HepG2 (cell line): Measurements from ENCODE around the gene KIF7. TPM values are rescaled to one million over a fixed set of nuclear protein-coding genes. Genes with fewer than 3 reads are reported as not detected.
A peak's percentile ranks its signal among the peaks of the same experiment; 100 is the strongest.

Experiments
- ARHGAP35 ChIP-seq: sonication (generic); formaldehyde crosslinking; IDR thresholded peaks from 2 replicates; pipeline ENCODE4 v1.9.0; 2022; ENCODE audit warnings: mild to moderate bottlenecking, inconsistent platforms, moderate library complexity, missing genetic modification reagents, borderline replicate concordance
- CENPBD1 ChIP-seq: sonication (generic); formaldehyde crosslinking; IDR thresholded peaks from 2 replicates; pipeline ENCODE4 v1.8.0; 2022; ENCODE audit warnings: missing genetic modification reagents, low read depth, mild to moderate bottlenecking, borderline replicate concordance
- IRF2 ChIP-seq: IDR thresholded peaks from 2 replicates; pipeline ENCODE4 v1.6.1; 2018; ENCODE audit warnings: missing genetic modification reagents, missing compliant biosample characterization
- MED13 ChIP-seq: sonication (generic); formaldehyde crosslinking; IDR thresholded peaks from 2 replicates; pipeline ENCODE4 v1.5.0; 2020; ENCODE audit warnings: missing genetic modification reagents
- MEIS2 ChIP-seq: sonication (generic); formaldehyde crosslinking; IDR thresholded peaks from 2 replicates; pipeline ENCODE4 v1.9.0; 2021; ENCODE audit warnings: mild to moderate bottlenecking, missing genetic modification reagents
- MXD4 ChIP-seq: IDR thresholded peaks from 2 replicates; pipeline ENCODE4 v1.6.1; 2016; ENCODE audit warnings: mild to moderate bottlenecking, missing biosample characterization, missing genetic modification reagents
- PLSCR1 ChIP-seq: sonication (generic); formaldehyde crosslinking; IDR thresholded peaks from 2 replicates; pipeline ENCODE4 v1.5.0; 2020; ENCODE audit warnings: missing genetic modification reagents, mild to moderate bottlenecking, borderline replicate concordance
- POLR2G ChIP-seq: fragments of 200-400 bp; formaldehyde crosslinking; IDR thresholded peaks from 2 replicates; pipeline ENCODE4 v1.6.1; 2018; ENCODE audit warnings: mild to moderate bottlenecking, low read depth, low read length, moderate library complexity
- RXRA ChIP-seq: sonication (generic); formaldehyde crosslinking; IDR thresholded peaks from 2 replicates; pipeline ENCODE4 v1.5.1; 2020; ENCODE audit warnings: missing genetic modification reagents
- SATB2 ChIP-seq: sonication (generic); formaldehyde crosslinking; IDR thresholded peaks from 2 replicates; pipeline ENCODE4 v1.5.0; 2020; ENCODE audit warnings: missing genetic modification reagents
- SMARCE1 ChIP-seq: fragments of 450-650 bp; IDR thresholded peaks from 2 replicates; pipeline ENCODE4 v1.6.1; 2017; ENCODE audit warnings: borderline replicate concordance
- SMYD3 ChIP-seq: sonication (generic); formaldehyde crosslinking; IDR thresholded peaks from 2 replicates; pipeline ENCODE4 v1.8.1; 2023; ENCODE audit warnings: mild to moderate bottlenecking, missing genetic modification reagents
- TARDBP ChIP-seq: sonication (generic); formaldehyde crosslinking; IDR thresholded peaks from 2 replicates; pipeline ENCODE4 v1.8.0; 2022; ENCODE audit warnings: mild to moderate bottlenecking, missing genetic modification reagents
- THRA ChIP-seq: sonication (generic); formaldehyde crosslinking; IDR thresholded peaks from 2 replicates; pipeline ENCODE4 v1.4.0; 2020; ENCODE audit warnings: missing genetic modification reagents, borderline replicate concordance
- ZGPAT ChIP-seq: IDR thresholded peaks from 2 replicates; pipeline ENCODE4 v1.6.1; 2016; ENCODE audit warnings: mild to moderate bottlenecking
- ZNF317 ChIP-seq: sonication (generic); formaldehyde crosslinking; IDR thresholded peaks from 2 replicates; pipeline ENCODE4 v1.5.0; 2020; ENCODE audit warnings: mild to moderate bottlenecking, missing genetic modification reagents
- ZNF580 ChIP-seq: IDR thresholded peaks from 2 replicates; pipeline ENCODE4 v1.6.1; 2016; ENCODE audit warnings: low read depth, borderline replicate concordance
- ZNF644 ChIP-seq: IDR thresholded peaks from 2 replicates; pipeline ENCODE4 v1.6.1; 2016; ENCODE audit warnings: low read depth
- ZNF878 ChIP-seq: sonication (generic); formaldehyde crosslinking; IDR thresholded peaks from 2 replicates; pipeline ENCODE4 v1.8.1; 2023; ENCODE audit warnings: mild to moderate bottlenecking, missing genetic modification reagents, moderate library complexity
- polyA plus RNA-seq, 8 experiments: library from polyadenylated mRNA; depleted of rRNA in 3 of 8; stranded (reverse) in 7 of 8; unstranded in 1 of 8; fragments of >200 nt; fragmentation: Illumina TruSeq in 4 of 8; extraction: Trizol in 4 of 8; gene quantifications; 2 replicates each; pipeline versions ENCODE4 v1.2.1 to v1.2.3, GENCODE V29; 2011 to 2016; ENCODE audit warnings: low read depth in 4 of 8, missing spikeins in 1 of 8, mixed read lengths in 1 of 8; ENCODE audit not compliant: insufficient read depth in 1 of 8
- total RNA-seq, 5 experiments: library from RNA; depleted of rRNA; stranded (reverse); fragments of >200 nt; fragmentation: Illumina TruSeq; extraction: Trizol; gene quantifications; 2 replicates each; pipeline ENCODE4 v1.2.3, GENCODE V29; 2016; ENCODE audit warnings: low read depth in 1 of 5
- TF ChIP-seq, protein P1 (sequence below): sonication (generic); formaldehyde crosslinking; IDR thresholded peaks from 2 replicates; pipeline ENCODE4 v1.4.0; 2020; ENCODE audit warnings: missing genetic modification reagents
- TF ChIP-seq, protein P2 (sequence below): IDR thresholded peaks from 2 replicates; pipeline ENCODE4 v1.6.1; 2016

Gene KIF7
- total and polyA plus RNA-seq, 2 of the 13 experiments (the other 11 are each of a cell fraction or from before 2014, with no cell fraction given), result 1.5 to 6.2 TPM

DNA sequence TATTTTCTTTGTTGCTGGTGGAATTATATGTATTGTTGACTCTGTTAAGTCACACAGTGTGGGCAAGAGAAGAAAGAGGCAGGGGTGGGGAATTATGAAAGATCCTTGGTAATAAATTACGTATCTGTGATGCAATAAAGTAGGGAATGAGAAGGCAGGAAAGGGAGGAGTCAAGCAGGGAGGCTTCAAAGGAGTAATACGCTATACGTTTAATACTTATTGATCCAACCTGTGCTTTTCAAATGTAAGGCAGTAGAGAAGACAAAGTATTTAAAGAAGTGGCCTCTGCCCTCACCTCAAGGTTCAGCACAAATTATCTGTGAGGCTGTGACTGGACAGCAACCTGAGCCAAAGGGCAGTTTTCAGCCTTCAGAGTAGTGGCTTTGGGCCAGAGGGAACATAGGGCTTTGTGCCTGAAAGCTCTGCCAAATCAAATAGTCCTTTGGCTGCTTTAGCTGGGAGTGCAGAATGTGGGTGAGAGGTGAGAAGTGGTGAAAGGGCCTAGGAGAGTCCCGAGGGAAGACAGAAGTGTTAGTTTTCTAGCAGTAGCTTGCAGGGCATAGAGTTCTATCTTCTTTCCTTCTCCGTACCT, 25.1 kb upstream of the KIF7 start (continued):
- TF ChIP-seq, protein P1, sequence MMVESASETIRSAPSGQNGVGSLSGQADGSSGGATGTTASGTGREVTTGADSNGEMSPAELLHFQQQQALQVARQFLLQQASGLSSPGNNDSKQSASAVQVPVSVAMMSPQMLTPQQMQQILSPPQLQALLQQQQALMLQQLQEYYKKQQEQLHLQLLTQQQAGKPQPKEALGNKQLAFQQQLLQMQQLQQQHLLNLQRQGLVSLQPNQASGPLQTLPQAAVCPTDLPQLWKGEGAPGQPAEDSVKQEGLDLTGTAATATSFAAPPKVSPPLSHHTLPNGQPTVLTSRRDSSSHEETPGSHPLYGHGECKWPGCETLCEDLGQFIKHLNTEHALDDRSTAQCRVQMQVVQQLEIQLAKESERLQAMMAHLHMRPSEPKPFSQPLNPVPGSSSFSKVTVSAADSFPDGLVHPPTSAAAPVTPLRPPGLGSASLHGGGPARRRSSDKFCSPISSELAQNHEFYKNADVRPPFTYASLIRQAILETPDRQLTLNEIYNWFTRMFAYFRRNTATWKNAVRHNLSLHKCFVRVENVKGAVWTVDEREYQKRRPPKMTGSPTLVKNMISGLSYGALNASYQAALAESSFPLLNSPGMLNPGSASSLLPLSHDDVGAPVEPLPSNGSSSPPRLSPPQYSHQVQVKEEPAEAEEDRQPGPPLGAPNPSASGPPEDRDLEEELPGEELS (CRISPR knock-in tag), result no peak; the same call in 1 of the 2 replicates
- no peak for TF ChIP-seq MEIS2 (CRISPR knock-in tag)
- TF ChIP-seq SMYD3 (CRISPR knock-in tag), result no peak
- TF ChIP-seq CENPBD1 (CRISPR knock-in tag), result no peak
- TF ChIP-seq MED13 (CRISPR knock-in tag), result no peak
- peak; percentile 95 for TF ChIP-seq RXRA (CRISPR knock-in tag)
- TF ChIP-seq ZNF317, result no peak
- TF ChIP-seq ZGPAT (CRISPR knock-in tag), result peak; percentile 44; the same call in 1 of the 2 replicates
- peak; percentile 44; the same call in 1 of the 2 replicates for TF ChIP-seq TARDBP (CRISPR knock-in tag)
- TF ChIP-seq POLR2G, result no peak
- TF ChIP-seq IRF2 (CRISPR knock-in tag), result no peak
- TF ChIP-seq SATB2 (CRISPR knock-in tag), result no peak
- no peak for TF ChIP-seq ZNF878 (CRISPR knock-in tag)
- no peak for TF ChIP-seq PLSCR1 (CRISPR knock-in tag)
- peak; percentile 60 for TF ChIP-seq MXD4 (CRISPR knock-in tag)
- TF ChIP-seq ZNF644, result no peak
- no peak for TF ChIP-seq SMARCE1
- TF ChIP-seq ZNF580, result 0 out of 2 replicates have a peak, but pooled peaks have one; percentile 33
- 0 out of 2 replicates have a peak, but pooled peaks have one; percentile 34 for TF ChIP-seq THRA
- TF ChIP-seq, protein P2, sequence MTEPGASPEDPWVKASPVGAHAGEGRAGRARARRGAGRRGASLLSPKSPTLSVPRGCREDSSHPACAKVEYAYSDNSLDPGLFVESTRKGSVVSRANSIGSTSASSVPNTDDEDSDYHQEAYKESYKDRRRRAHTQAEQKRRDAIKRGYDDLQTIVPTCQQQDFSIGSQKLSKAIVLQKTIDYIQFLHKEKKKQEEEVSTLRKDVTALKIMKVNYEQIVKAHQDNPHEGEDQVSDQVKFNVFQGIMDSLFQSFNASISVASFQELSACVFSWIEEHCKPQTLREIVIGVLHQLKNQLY (CRISPR knock-in tag), result no peak
- no peak for TF ChIP-seq ARHGAP35
